Activated CD4-positive, CD25-positive, alpha-beta regulatory T cell treated with anti-CD3 and anti-CD28 coated beads, Interleukin-2, amount 50 U/mL, for 16 hours (primary cell): ENCODE measurements around the gene FRMD4B.
"Not testable (repeated sequence)": the region's sequence is repeated elsewhere in the genome, so short reads cannot be mapped to it uniquely, and the experiment has no call there.

Experiments
- DNase-seq: peaks from one replicate; pipeline ENCODE4 v3.0.0-alpha.2; 2020; ENCODE audit warnings: low read depth, low spot score

The FRMD4B gene

GRCh38 chr3:69283913-69284611 is 101.8 kb downstream of the FRMD4B start:
- no peak for DNase-seq

- no peak for DNase-seq
These were observed 102.4 kb downstream of the FRMD4B start for GRCh38 chr3:69283496-69283895.

- DNase-seq = peak; percentile 28
These were observed 103.7 kb downstream of the FRMD4B start for GRCh38 chr3:69282181-69282580.

GRCh38 chr3:69277403-69277802 is 108.5 kb downstream of the FRMD4B start:
- DNase-seq = not testable (repeated sequence)

- no peak for DNase-seq
These were observed 109.0 kb downstream of the FRMD4B start for GRCh38 chr3:69276884-69277283.

GRCh38 chr3:69276191-69276590 is 109.7 kb downstream of the FRMD4B start:
- not testable (repeated sequence) for DNase-seq

- no peak for DNase-seq
These were observed 112.0 kb downstream of the FRMD4B start for GRCh38 chr3:69273896-69274295.

GRCh38 chr3:69272556-69272955 is 113.3 kb downstream of the FRMD4B start:
- no peak for DNase-seq

- no peak for DNase-seq
These were observed 114.8 kb downstream of the FRMD4B start for GRCh38 chr3:69271098-69271497.

- no peak for DNase-seq
These were observed 119.3 kb downstream of the FRMD4B start for GRCh38 chr3:69266585-69266984.

- DNase-seq = not testable (repeated sequence)
These were observed 119.8 kb downstream of the FRMD4B start for GRCh38 chr3:69266071-69266470.

- DNase-seq = not testable (repeated sequence)
These were observed 125.0 kb downstream of the FRMD4B start for GRCh38 chr3:69260843-69261405.

GRCh38 chr3:69260216-69260787 is 125.6 kb downstream of the FRMD4B start:
- no peak for DNase-seq

GRCh38 chr3:69259125-69259524 is 126.8 kb downstream of the FRMD4B start:
- no peak for DNase-seq

- DNase-seq = no peak
These were observed 130.0 kb downstream of the FRMD4B start for GRCh38 chr3:69255928-69256327.

GRCh38 chr3:69254351-69254750 is 131.5 kb downstream of the FRMD4B start:
- DNase-seq = no peak

- DNase-seq = no peak
These were observed 133.3 kb downstream of the FRMD4B start for GRCh38 chr3:69252631-69253030.

- DNase-seq = no peak
These were observed 133.7 kb downstream of the FRMD4B start for GRCh38 chr3:69252141-69252540.

GRCh38 chr3:69251078-69251805 is 134.6 kb downstream of the FRMD4B start:
- DNase-seq = no peak

- peak; percentile 28 for DNase-seq
These were observed 135.9 kb downstream of the FRMD4B start for GRCh38 chr3:69250014-69250413.

- DNase-seq = no peak
These were observed 136.9 kb downstream of the FRMD4B start for GRCh38 chr3:69249001-69249400.

- no peak for DNase-seq
These were observed 137.5 kb downstream of the FRMD4B start for GRCh38 chr3:69248436-69248835.
